ENCODE results near the gene MSI2.

- TF ChIP-seq POLR2AphosphoS5 (IDR thresholded peaks at IDR 0.05; ENCODE audit: borderline replicate concordance, low read depth, low read length) (no peak), EZH2 (IDR thresholded peaks at IDR 0.05) (no peak)
Observed at GRCh38 chr17:57595947-57596695, 339.8 kb downstream of the MSI2 start.

Measured in SK-N-MC (cell line).